Right lobe of liver (tissue), 6 donors: ENCODE data around the gene SLC2A4. TPM values are rescaled to one million over a fixed set of nuclear protein-coding genes. Genes with fewer than 3 reads are reported as not detected.
A peak's percentile ranks its signal among the peaks of the same experiment; 100 is the strongest.

ENCODE experiments used
- ATAC-seq, 4 donors: fragments of 200-7000 bp; cut with Tn5 transposase; one replicate each; pipeline ENCODE4 v1.9.1; 2020; ENCODE audit warnings: mild to moderate bottlenecking in 4 of 4, moderate library complexity in 4 of 4
- DNase-seq, 3 donors: peaks; one replicate each; pipeline ENCODE4 v3.0.0-alpha.2; 2020
- H3K27ac ChIP-seq, 3 donors: fragments of 200-600 bp; one replicate each; pipeline ENCODE4 v1.8.0; 2022
- H3K27me3 ChIP-seq, 2 donors: fragments of 200-600 bp; one replicate each; pipeline ENCODE4 v1.8.0; 2022
- H3K36me3 ChIP-seq, 4 donors: fragments of 200-600 bp; sonication (generic) in 1 of 4; one replicate each; pipeline versions ENCODE4 v1.5.1 to v1.8.0; 2017 to 2022; ENCODE audit warnings: control low read depth in 1 of 4
- H3K4me1 ChIP-seq, 4 donors: fragments of 200-600 bp; sonication (generic) in 1 of 4; one replicate each; pipeline versions ENCODE4 v1.5.1 to v1.8.0; 2017 to 2022; ENCODE audit warnings: control low read depth in 1 of 4
- H3K4me3 ChIP-seq, 3 donors: fragments of 200-600 bp; one replicate each; pipeline ENCODE4 v1.8.0; 2022
- H3K9me3 ChIP-seq, 4 donors: fragments of 200-600 bp; sonication (generic) in 1 of 4; one replicate each; pipeline versions ENCODE4 v1.5.1 to v1.8.0; 2017 to 2022; ENCODE audit warnings: control low read depth in 1 of 4
- POLR2A ChIP-seq: fragments of 450-650 bp; IDR thresholded peaks from one replicate; pipeline ENCODE4 v1.6.1; 2017; ENCODE audit warnings: antibody characterized with exemption, mild to moderate bottlenecking
- WGBS: methylation state at CpG from one replicate; pipeline ENCODE4 v1.1.6; 2018; ENCODE audit warnings: low coverage, low lambda C conversion rate; ENCODE audit not compliant: insufficient coverage; ENCODE audit errors: missing lambda C conversion rate; 5-methylcytosine and 5-hydroxymethylcytosine counted together
- intact Hi-C, 2 donors: fragments of 100-400 bp; cut with DNase I; formaldehyde crosslinking; loops; one replicate each; pipeline versions ENCODE4 v1.11.2 to v1.14.1; 2022
- total RNA-seq, 6 experiments: library from RNA; depleted of rRNA in 2 of 6; stranded (reverse); fragments of >200 nt in 2 of 6; fragmentation: NEBNext Ultra II Directional in 3 of 6; extraction: Animal tissue kit (Norgen Biotek cat#: 25700) in 3 of 6; gene quantifications; one replicate each; pipeline versions ENCODE4 v1.1.0 to v1.2.4, GENCODE V29; 2016 to 2023
- TF ChIP-seq, protein P1 (sequence below), 4 donors: fragments of 200-600 bp in 3 of 4; fragments of 450-650 bp in 1 of 4; IDR thresholded peaks; one replicate each; pipeline versions ENCODE4 v1.5.1 to v1.8.0; 2016 to 2022; ENCODE audit warnings: antibody characterized with exemption in 4 of 4, mild to moderate bottlenecking in 2 of 4
- donor health status: DM: no; HTN: yes; CAD: no.
- donor health status: DM: no; HTN: no; CAD: no.
- donor health status: DM: no; HTN: no; CAD: no.
- donor health status: DM: no; HTN: yes; CAD: no.
- donor health status: DM: no; HTN: yes; CAD: no.

The SLC2A4 gene
- total RNA-seq, 6 experiments from 2014 or later = 0.66 to 2.1 (median 1.4) TPM

DNA sequence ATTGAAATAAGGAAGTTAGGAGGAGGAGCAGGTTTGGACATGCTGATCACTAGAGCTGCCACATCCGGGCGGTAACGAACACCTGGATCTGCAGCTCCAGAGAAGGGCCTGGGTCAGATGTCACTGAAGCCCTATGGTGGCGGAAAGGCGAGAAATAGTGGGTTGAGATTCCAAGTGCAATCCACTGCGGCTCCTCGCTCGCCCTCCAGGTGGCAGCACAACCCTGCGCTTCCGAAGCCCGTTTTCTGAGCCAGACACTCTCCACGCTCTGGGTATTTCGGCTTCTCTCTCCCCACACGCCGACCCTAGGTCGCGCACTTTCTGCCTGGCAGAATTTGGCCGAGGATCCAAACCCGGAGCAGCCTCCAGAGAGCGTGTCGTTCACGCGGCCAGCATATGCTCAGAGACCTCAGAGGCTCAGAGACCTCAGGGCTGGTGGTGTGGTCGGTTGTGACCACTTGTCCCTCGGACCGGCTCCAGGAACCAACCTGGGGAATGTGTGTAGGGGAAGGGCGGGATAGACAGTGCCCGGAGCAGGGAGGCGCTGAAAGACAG is 922 bp upstream of the SLC2A4 start:
- DNase-seq (peak; percentile 80 to 87 (median 83)), ATAC-seq (peak; percentile 82 to 89 (median 86))
- H3K4me1 ChIP-seq = peaks cover 0 to 20% (median 2%) of the 10 kb centered on the region in 4 donors
- peak overlapping the region; percentile 22 to 61 (median 43) for H3K4me3 ChIP-seq
- H3K36me3 ChIP-seq = no peaks in the 10 kb centered on the region
- WGBS = 0% methylated on average over 16 of the region's 29 CpGs
- H3K9me3 ChIP-seq = no peaks in the 10 kb centered on the region
- no peaks in the 10 kb centered on the region for H3K27me3 ChIP-seq
- H3K27ac ChIP-seq = peak overlapping the region in 2 of 3 donors; percentile 73
- TF ChIP-seq, protein P1, sequence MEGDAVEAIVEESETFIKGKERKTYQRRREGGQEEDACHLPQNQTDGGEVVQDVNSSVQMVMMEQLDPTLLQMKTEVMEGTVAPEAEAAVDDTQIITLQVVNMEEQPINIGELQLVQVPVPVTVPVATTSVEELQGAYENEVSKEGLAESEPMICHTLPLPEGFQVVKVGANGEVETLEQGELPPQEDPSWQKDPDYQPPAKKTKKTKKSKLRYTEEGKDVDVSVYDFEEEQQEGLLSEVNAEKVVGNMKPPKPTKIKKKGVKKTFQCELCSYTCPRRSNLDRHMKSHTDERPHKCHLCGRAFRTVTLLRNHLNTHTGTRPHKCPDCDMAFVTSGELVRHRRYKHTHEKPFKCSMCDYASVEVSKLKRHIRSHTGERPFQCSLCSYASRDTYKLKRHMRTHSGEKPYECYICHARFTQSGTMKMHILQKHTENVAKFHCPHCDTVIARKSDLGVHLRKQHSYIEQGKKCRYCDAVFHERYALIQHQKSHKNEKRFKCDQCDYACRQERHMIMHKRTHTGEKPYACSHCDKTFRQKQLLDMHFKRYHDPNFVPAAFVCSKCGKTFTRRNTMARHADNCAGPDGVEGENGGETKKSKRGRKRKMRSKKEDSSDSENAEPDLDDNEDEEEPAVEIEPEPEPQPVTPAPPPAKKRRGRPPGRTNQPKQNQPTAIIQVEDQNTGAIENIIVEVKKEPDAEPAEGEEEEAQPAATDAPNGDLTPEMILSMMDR (IDR thresholded peaks at IDR 0.05) = peak; percentile 92 to 97 (median 96)
- TF ChIP-seq POLR2A = no peak
- intact Hi-C loops = no loop called here

DNA sequence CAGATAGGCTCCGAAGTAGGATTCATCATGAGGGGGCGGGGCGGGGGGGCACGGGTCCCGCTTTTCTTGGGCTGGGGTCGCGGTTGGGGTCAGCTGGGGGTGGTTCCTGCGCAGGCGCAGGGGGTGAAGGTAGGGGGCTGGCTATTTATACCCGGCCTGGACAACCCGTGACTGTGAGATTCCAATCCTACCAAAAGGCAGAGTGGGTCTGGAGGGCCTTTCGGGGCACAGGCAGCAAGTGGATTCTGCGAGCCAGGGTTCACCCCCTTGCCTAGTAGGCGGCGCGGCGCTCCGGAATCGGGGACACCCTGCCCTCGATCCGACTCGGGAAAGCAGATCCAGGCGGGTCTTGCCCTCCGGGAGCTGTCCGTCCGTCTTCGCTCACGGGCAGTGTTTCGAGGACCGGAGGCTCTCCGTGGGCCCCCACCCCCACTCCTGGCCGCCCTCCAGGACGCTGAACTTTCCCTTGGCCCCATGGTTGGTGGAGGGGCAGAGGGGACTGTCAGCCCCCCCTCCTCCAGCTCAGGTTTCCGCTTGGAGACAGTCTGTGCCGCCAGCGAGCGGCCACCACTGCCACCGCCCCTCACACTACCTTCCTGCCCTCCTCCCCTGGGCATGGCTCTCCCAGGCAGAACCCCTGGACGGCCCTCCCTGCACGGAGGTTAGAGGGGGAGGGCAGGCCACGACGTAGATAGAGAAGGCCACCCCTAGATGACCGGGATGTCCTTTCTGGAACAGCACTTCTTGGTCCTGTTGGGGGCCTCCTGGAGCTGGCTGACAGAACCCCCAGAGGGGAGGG is 634 bp downstream of the SLC2A4 start:
- no peak for ATAC-seq
- no peaks in the 10 kb centered on the region for H3K36me3 ChIP-seq
- 3% methylated on average over 14 of the region's 43 CpGs for WGBS
- H3K4me1 ChIP-seq = peaks cover 0 to 20% (median 2%) of the 10 kb centered on the region in 4 donors
- intact Hi-C loops = no loop called here
- TF ChIP-seq, protein P1 (IDR thresholded peaks at IDR 0.05) = no peak
- TF ChIP-seq POLR2A = no peak
- H3K27me3 ChIP-seq = no peaks in the 10 kb centered on the region
- peak overlapping the region in 1 of 3 donors; percentile 73 for H3K27ac ChIP-seq
- H3K9me3 ChIP-seq = no peaks in the 10 kb centered on the region
- H3K4me3 ChIP-seq = peak overlapping the region; percentile 22 to 61 (median 53)
- DNase-seq = peak in 2 of 3 donors; percentile 48 to 57

DNA sequence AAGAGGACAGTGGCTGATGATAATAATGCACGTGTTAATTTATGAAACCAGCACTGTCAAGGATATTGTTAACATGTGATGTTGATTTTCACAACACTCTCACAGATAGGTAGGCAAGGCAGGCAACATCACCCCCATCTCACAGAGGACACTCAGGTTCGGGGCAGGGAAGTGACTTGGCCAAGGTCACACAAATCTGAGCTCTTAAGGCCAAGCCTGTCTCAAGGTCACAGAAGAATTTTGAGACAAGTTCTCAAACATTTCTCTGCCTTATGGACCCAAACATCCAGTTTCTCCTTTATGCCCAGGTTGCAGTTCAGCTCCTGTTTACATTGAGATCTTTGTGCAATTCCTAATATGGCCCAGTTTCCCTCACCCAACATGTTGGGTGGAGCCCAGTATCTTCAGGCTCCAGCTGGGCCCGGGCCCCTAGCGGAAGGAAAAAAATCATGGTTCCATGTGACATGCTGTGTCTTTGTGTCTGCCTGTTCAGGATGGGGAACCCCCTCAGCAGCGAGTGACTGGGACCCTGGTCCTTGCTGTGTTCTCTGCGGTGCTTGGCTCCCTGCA is 1.3 kb downstream of the SLC2A4 start:
- Histone ChIP-seq H3K4me3 (no peak overlapping the region), H3K4me1 (peaks cover 0 to 20% (median 2%) of the 10 kb centered on the region in 4 donors), H3K27ac (no peak overlapping the region), H3K9me3 (no peaks in the 10 kb centered on the region), H3K27me3 (no peaks in the 10 kb centered on the region), H3K36me3 (no peaks in the 10 kb centered on the region)
- intact Hi-C loops = no loop called here
- no peak for ATAC-seq
- 54% methylated on average over 5 of the region's 6 CpGs for WGBS
- no peak for TF ChIP-seq POLR2A
- TF ChIP-seq, protein P1 (IDR thresholded peaks at IDR 0.05) = no peak
- no peak for DNase-seq

DNA sequence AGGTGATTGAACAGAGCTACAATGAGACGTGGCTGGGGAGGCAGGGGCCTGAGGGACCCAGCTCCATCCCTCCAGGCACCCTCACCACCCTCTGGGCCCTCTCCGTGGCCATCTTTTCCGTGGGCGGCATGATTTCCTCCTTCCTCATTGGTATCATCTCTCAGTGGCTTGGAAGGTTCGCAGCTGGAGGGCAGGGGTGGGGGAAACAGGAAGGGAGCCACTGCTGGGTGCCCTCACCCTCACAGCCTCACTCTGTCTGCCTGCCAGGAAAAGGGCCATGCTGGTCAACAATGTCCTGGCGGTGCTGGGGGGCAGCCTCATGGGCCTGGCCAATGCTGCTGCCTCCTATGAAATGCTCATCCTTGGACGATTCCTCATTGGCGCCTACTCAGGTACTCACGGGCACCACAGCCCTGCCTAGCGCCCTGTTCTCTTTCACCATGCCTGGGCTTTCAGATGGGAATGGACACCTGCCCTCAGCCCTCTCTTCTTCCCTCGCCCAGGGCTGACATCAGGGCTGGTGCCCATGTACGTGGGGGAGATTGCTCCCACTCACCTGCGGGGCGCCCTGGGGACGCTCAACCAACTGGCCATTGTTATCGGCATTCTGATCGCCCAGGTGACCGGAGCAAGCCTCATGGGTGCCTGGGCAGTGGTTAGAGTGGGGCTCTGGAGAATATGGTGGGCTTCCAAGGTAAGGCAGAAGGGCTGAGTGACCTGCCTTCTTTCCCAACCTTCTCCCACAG is 2.1 kb downstream of the SLC2A4 start:
- Histone ChIP-seq H3K4me1 (peaks cover 0 to 20% (median 2%) of the 10 kb centered on the region in 4 donors), H3K27me3 (no peaks in the 10 kb centered on the region), H3K9me3 (no peaks in the 10 kb centered on the region), H3K36me3 (no peaks in the 10 kb centered on the region), H3K27ac (no peak overlapping the region), H3K4me3 (no peak overlapping the region)
- ATAC-seq (no peak), DNase-seq (no peak)
- intact Hi-C loops = no loop called here
- TF ChIP-seq POLR2A = no peak
- TF ChIP-seq, protein P1 (IDR thresholded peaks at IDR 0.05) = no peak
- 89% methylated on average over 8 of the region's 18 CpGs for WGBS
